Thyroid gland (tissue), 4 donors: ENCODE measurements around the gene EPB41L5. TPM values are rescaled to one million over a fixed set of nuclear protein-coding genes. Genes with fewer than 3 reads are reported as not detected.

Source experiments
- DNase-seq, 2 donors: peaks; one replicate each; pipeline ENCODE4 v3.0.0-alpha.2; 2019
- H3K27ac ChIP-seq, 3 donors: fragments of 200-600 bp; sonication (generic); 1 replicate in 2 of 3; 2 replicates in 1 of 3; pipeline ENCODE4 v1.5.1; 2016 to 2019; ENCODE audit warnings: mild to moderate bottlenecking in 1 of 3, moderate library complexity in 1 of 3
- H3K27me3 ChIP-seq: fragments of 200-600 bp; sonication (generic); one replicate; pipeline ENCODE4 v1.5.1; 2019
- H3K36me3 ChIP-seq, 2 donors: fragments of 200-600 bp; sonication (generic); one replicate each; pipeline ENCODE4 v1.5.1; 2016 to 2019
- H3K4me1 ChIP-seq, 2 donors: fragments of 200-600 bp; sonication (generic); one replicate each; pipeline ENCODE4 v1.5.1; 2017 to 2019
- H3K4me3 ChIP-seq, 3 donors: fragments of 200-600 bp; sonication (generic); replicated peaks in 1 of 3; 1 replicate in 2 of 3; 2 replicates in 1 of 3; pipeline ENCODE4 v1.5.1; 2016; ENCODE audit warnings: mild to moderate bottlenecking in 1 of 3
- H3K9me3 ChIP-seq: fragments of 200-600 bp; sonication (generic); one replicate; pipeline ENCODE4 v1.5.1; 2017
- POLR2A ChIP-seq, 2 donors: fragments of 450-650 bp; IDR thresholded peaks; one replicate each; pipeline ENCODE4 v1.6.1; 2017; ENCODE audit warnings: antibody characterized with exemption in 2 of 2, mild to moderate bottlenecking in 2 of 2, moderate library complexity in 1 of 2
- WGBS, 2 donors: methylation state at CpG; one replicate each; pipeline ENCODE4 v1.1.5; 2017; 5-methylcytosine and 5-hydroxymethylcytosine counted together
- intact Hi-C: fragments of 100-400 bp; cut with DNase I; formaldehyde crosslinking; loops from one replicate; pipeline ENCODE4 v1.15.1; 2023
- total RNA-seq, 4 donors: library from RNA; depleted of rRNA; stranded (reverse); fragments of >200 nt; gene quantifications; one replicate each; pipeline ENCODE4 v1.2.3, GENCODE V29; 2016
- TF ChIP-seq, protein P1 (sequence below), 6 experiments: fragments of 200-600 bp in 3 of 6; fragments of 450-650 bp in 3 of 6; sonication (generic) in 3 of 6; IDR thresholded peaks; one replicate each; pipeline ENCODE4 v1.5.1; 2016 to 2019; ENCODE audit warnings: antibody characterized with exemption in 6 of 6, mild to moderate bottlenecking in 2 of 6, inconsistent platforms in 1 of 6, moderate library complexity in 1 of 6

The EPB41L5 gene
- total RNA-seq, 4 donors from 2014 or later, result 82.2 to 126 (median 116) TPM

DNA sequence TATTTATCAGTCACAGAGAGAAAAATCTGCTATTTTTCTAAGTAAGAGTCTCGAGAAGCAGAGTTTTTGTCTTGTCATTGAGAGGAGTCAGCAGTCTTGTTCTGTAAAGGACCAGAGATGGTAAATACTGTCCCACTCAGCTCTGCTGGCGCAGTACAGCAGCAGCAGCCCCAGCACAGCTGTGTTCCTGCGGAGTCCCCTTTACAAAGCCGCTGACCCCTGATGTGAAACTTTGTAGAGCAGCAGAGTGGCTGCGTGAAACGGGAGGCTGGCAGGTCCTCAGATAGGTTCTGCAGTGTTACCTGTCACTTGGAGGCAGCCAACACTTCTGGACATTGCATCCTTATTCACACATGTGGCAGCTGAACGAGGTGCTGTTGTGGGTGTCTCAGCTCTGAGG, 165.1 kb downstream of the EPB41L5 start:
- Histone ChIP-seq H3K27ac (no peak overlapping the region), H3K4me3 (no peak overlapping the region), H3K36me3 (no peaks in the 10 kb centered on the region), H3K27me3 (no peaks in the 10 kb centered on the region), H3K9me3 (no peaks in the 10 kb centered on the region), H3K4me1 (peaks cover 0 to 14% of the 10 kb centered on the region in 2 donors)
- TF ChIP-seq, protein P1, sequence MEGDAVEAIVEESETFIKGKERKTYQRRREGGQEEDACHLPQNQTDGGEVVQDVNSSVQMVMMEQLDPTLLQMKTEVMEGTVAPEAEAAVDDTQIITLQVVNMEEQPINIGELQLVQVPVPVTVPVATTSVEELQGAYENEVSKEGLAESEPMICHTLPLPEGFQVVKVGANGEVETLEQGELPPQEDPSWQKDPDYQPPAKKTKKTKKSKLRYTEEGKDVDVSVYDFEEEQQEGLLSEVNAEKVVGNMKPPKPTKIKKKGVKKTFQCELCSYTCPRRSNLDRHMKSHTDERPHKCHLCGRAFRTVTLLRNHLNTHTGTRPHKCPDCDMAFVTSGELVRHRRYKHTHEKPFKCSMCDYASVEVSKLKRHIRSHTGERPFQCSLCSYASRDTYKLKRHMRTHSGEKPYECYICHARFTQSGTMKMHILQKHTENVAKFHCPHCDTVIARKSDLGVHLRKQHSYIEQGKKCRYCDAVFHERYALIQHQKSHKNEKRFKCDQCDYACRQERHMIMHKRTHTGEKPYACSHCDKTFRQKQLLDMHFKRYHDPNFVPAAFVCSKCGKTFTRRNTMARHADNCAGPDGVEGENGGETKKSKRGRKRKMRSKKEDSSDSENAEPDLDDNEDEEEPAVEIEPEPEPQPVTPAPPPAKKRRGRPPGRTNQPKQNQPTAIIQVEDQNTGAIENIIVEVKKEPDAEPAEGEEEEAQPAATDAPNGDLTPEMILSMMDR (IDR thresholded peaks at IDR 0.05), result no peak
- TF ChIP-seq POLR2A (IDR thresholded peaks at IDR 0.05), result no peak
- no peak for DNase-seq
- intact Hi-C loops, result loop anchor here (2.0 to 5.0 kb wide), 2 partner anchors 426 to 477 kb away; no protein-coding TSS in a partner anchor
- WGBS, 2 donors, result 93 to 95% methylated on average over 4 to 5 of the region's 7 CpGs

DNA sequence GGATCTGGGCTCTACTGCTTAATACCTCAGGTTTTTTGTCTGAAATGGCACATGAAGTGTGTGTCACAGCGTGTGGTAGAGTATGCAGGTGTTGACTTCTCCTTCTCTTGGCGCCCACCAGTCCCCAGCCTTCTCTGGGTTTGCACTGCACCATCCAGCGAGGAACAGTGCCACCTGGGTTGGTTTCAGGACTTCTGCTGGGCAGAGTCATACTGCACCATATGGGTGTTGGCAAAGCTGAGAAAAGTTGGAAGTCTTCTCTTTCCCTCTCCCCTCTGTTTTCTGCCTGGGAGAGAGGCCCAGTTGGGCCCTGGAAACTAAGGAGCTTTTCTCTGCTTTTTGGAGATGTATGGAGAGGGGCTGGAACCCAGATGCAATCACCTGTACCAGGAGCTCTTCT, 166.5 kb downstream of the EPB41L5 start:
- intact Hi-C loops, result loop anchor here (5.0 kb wide), 1 partner anchor 427 kb away; no protein-coding TSS in a partner anchor
- no peak for DNase-seq
- 98% methylated on average over 3 of the region's 3 CpGs for WGBS, 2 donors
- Histone ChIP-seq H3K36me3 (no peaks in the 10 kb centered on the region), H3K27me3 (no peaks in the 10 kb centered on the region), H3K4me3 (no peak overlapping the region), H3K27ac (no peak overlapping the region), H3K4me1 (peaks cover 0 to 14% of the 10 kb centered on the region in 2 donors), H3K9me3 (no peaks in the 10 kb centered on the region)
- no peak for TF ChIP-seq POLR2A (IDR thresholded peaks at IDR 0.05)
- TF ChIP-seq, protein P1 (IDR thresholded peaks at IDR 0.05), result no peak

DNA sequence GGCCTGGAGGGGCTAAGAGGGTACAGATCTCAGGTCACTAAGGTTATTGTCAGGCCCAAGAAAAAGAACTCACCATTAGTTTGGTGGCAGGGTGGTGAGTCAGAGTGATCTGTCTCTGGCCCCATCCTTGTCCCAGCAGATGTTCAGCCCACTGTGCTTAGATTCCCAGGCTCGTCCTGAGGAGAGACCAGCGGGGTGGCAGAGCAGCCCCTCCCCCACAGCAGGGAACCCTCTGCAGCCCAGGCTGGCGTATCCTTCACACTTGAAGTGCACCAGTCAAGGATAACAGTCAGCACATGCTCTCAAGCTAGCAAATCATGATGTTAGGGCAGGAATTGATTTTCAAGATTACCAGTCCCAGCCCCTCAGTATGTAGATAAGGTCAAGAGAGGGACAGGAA, 167.2 kb downstream of the EPB41L5 start:
- 32 to 35% methylated on average over 3 of the region's 3 CpGs for WGBS, 2 donors
- Histone ChIP-seq H3K4me1 (peaks cover 0 to 14% of the 10 kb centered on the region in 2 donors), H3K27ac (peak overlapping the region in 1 of 3 donors; percentile 13), H3K9me3 (no peaks in the 10 kb centered on the region), H3K27me3 (no peaks in the 10 kb centered on the region), H3K36me3 (no peaks in the 10 kb centered on the region), H3K4me3 (no peak overlapping the region)
- intact Hi-C loops, result no loop called here
- TF ChIP-seq, protein P1 (IDR thresholded peaks at IDR 0.05), result no peak
- no peak for TF ChIP-seq POLR2A (IDR thresholded peaks at IDR 0.05)
- peak; percentile 85 to 86 for DNase-seq

DNA sequence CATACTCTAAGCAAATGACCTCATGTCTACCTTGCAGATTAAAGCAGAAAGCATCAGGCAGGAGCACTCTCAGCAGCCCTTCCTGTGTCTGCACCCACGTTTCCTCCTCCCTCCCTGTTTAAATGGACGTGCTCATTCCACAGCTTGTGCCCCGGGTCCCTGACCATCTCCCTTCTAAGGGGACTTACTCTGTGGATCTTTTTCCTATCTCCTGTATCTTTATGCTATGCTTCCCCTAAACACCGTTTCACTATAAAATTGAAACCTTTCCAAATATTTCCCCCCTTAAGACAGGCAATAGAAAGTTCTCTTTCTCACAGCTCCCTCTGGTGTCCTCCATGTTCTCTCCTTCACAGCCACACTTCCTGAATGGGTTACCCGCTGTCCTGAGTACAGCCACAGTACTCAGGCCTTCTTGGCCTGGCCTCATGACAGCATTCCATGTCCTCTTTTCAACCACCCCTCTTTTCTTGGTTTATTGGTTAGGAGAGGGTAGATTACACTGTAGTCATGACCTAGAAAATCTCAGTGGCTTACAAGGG, 169.2 kb downstream of the EPB41L5 start:
- TF ChIP-seq, protein P1 (IDR thresholded peaks at IDR 0.05), result no peak
- TF ChIP-seq POLR2A (IDR thresholded peaks at IDR 0.05), result no peak
- H3K4me1 ChIP-seq, result peaks cover 0 to 14% of the 10 kb centered on the region in 2 donors
- intact Hi-C loops, result no loop called here
- no peaks in the 10 kb centered on the region for H3K9me3 ChIP-seq
- H3K4me3 ChIP-seq, result no peak overlapping the region
- 72 to 73% methylated on average over 5 of the region's 5 CpGs for WGBS, 2 donors
- H3K27ac ChIP-seq, result no peak overlapping the region
- H3K36me3 ChIP-seq, result no peaks in the 10 kb centered on the region
- no peaks in the 10 kb centered on the region for H3K27me3 ChIP-seq
- DNase-seq, result no peak

DNA sequence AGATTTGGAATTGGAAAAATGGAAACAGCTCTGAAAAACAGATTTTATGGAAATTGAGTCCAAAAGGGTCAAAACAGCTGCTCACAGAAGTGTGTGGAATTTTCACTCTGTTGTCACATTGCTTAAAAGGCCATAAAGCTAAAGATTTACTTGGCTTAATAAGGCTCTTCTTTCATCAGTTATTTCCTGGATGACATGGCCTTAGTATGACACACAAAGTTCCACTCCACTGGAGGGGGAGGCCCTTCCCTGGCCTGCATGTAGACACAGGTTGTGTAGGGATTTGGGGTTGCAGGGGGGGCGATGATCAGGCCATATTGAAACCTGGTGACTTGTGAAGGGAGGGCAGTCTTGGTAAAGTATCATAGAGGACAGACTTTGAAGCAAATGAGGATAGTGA, 176.3 kb downstream of the EPB41L5 start:
- no peak for DNase-seq
- WGBS, 2 donors, result 92 to 94% methylated on average over 1 of the region's 1 CpG
- intact Hi-C loops, result no loop called here
- Histone ChIP-seq H3K4me1 (peaks cover 11 to 12% of the 10 kb centered on the region in 2 donors), H3K27me3 (no peaks in the 10 kb centered on the region), H3K27ac (no peak overlapping the region), H3K4me3 (no peak overlapping the region), H3K9me3 (no peaks in the 10 kb centered on the region), H3K36me3 (no peaks in the 10 kb centered on the region)
- TF ChIP-seq POLR2A (IDR thresholded peaks at IDR 0.05), result no peak
- TF ChIP-seq, protein P1 (IDR thresholded peaks at IDR 0.05), result no peak
